GM21367 (cell line): Measurements from ENCODE around the gene EXOSC5.
"Not testable (repeated sequence)": the region's sequence is repeated elsewhere in the genome, so short reads cannot be mapped to it uniquely, and the experiment has no call there.

Source experiments
- ATAC-seq: cut with Tn5 transposase; IDR thresholded peaks from one replicate; pipeline ENCODE4 v1.9.1; 2021; ENCODE audit not compliant: unreplicated experiment

Gene EXOSC5

DNA sequence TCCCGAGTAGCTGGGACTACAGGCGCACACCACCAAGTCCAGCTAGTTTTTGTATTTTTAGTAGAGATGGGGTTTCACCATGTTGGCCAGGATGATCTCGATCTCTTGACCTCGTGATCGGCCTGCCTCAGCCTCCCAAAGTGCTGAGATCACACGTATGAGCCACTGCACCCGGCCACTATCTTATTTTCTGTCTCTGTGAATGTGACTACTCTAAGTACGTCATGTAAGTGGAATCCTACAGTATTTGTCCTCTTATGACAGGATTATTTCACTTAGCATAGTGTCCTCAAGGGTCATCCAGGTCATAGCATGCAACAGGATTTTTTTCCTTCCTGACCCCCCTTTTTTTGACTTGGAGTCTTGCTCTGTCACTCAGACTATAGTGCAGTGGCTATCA, 25.6 kb downstream of the EXOSC5 start:
- ATAC-seq, result no peak

- ATAC-seq, result not testable (repeated sequence)
Measured at GRCh38 chr19:41371119-41371518, 26.0 kb downstream of the EXOSC5 start.

DNA sequence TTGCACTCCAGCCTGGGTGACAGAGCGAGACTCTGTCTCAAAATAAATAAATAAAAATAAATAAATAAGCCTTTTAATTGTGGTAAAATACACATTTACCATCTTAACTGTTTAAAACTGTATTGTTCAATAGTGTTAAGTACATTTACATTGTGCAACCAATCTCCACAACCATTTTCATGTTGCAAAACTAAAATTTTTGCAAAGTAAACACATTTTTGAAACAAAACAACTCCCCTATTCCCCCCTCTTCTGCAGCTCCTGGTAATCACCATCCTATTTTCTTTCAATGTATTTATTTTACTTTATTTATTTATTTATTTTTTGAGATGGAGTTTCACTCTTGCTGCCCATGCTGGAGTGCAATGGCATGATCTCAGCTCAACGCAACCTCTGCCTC, 27.4 kb downstream of the EXOSC5 start:
- no peak for ATAC-seq

GRCh38 chr19:41367848-41368301, 29.3 kb downstream of the EXOSC5 start:
- no peak for ATAC-seq

- ATAC-seq, result no peak
Measured at GRCh38 chr19:41366089-41366488, 31.1 kb downstream of the EXOSC5 start.

- no peak for ATAC-seq
Measured at GRCh38 chr19:41364524-41365391, 32.4 kb downstream of the EXOSC5 start.

DNA sequence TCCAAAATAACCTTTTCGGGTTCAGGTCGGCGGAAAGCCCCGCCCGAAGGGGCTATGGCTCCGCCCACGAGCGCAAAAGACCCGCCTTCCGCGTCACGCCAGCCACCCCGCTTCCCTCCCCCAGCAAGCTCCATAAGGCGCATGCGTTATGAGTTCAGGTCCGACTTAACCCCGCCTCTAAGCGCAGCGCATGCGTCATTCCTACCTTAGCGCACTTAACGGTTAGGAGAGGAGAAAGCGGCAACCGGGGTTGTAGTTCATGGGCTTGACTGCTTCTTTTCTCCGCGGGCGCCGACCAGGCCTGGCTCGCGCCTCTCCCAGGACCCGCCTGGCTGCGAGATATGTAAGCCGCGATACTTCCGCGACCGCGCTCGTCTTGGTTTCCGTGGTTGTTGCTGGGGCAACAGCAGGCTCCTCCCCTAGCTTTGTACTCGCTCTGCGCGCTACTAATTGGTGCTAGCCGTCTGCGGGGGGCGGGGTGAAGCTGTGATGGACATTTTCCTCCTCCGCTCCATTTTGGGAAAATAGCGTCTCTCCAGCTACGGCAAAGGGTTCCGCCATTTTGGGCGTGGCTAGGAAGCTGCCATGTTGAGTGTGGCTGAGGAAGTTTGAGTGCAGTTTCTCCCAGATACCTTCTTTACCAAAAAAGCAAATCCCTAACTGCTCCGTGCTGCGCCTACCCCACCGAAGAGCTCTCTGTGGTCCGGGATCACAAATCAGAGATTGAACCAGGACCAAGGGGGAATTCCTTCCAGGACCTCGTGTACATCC, 33.2 kb downstream of the EXOSC5 start, which contains the start of gene B9D2:
Gene B9D2 (minus strand): TSS at position 397 of the 771 bp plus-strand sequence. CDS start 630 bp downstream, outside the sequence.
- ATAC-seq, result peak; percentile 71

- no peak for ATAC-seq
Measured at GRCh38 chr19:41363371-41363752, 33.8 kb downstream of the EXOSC5 start.

- no peak for ATAC-seq
Measured at GRCh38 chr19:41362143-41362847, 34.9 kb downstream of the EXOSC5 start.

DNA sequence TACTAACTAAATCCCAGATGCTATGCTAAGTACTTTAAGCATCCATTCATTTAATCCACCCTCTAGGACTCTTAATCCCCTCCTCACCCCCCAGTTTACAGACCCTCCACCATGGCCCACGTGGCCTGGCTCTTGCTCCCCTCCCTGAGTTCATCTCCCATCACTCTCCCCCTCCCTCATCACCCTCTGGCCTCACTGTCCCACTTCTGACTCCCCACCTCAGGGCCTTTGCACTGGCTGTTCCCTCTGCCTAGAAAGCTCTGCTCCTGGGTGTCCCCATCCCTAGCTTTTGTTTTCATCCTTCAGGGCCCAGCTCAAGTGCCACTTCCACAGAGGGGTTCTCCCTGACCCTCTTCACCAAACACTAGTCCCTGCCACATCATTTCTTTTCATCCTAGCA, 37.4 kb downstream of the EXOSC5 start:
- no peak for ATAC-seq

DNA sequence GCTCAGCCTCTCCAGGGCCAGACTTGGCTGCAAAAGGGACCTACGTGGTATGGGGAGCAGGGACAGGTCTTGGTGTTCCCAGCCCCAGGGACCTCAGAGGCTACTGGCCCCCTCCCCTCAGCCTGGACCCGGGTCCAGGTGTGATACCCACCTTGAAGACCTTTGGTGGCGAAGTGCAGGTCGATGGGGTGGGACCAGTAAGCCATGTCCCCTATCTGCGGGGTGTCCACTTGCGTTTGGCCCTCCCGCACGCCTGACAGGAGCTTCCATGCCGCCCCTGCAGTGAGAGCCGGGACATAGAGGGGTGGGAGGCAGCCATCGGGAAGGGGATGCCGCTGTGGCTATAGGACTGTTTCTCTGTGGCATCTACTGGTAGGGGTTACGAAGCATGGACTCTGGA, 39.4 kb downstream of the EXOSC5 start:
- no peak for ATAC-seq

GRCh38 chr19:41356984-41357739, 40.0 kb downstream of the EXOSC5 start:
- no peak for ATAC-seq

- no peak for ATAC-seq
Measured at GRCh38 chr19:41355802-41356201, 41.4 kb downstream of the EXOSC5 start.

DNA sequence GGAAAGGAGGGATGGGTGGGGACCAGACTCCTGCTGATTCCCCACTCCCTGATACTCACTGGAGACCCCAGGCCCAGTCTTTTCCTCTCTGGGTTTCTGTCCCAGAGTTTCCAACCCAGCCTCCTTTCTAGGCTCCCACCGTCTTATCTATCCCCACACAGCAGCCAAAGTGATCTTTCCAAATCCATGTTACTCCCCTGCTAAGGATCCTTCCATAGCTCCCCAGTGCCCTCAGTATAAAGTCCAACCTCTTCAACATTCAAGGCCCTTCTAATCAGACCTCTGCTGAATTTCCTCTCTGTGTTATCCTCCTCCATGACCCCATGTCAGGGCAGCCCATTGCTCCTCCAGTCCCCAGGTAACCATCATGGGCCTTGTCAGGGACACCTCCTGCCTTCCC, 42.1 kb downstream of the EXOSC5 start:
- no peak for ATAC-seq

GRCh38 chr19:41354343-41354953, 42.7 kb downstream of the EXOSC5 start:
- ATAC-seq, result no peak

GRCh38 chr19:41353466-41354342, 43.5 kb downstream of the EXOSC5 start, which contains the start of gene TGFB1:
Gene TGFB1, minus strand, starts transcription at chr19:41353922. Its CDS starts 878 bp downstream, at chr19:41353044.
- ATAC-seq, result peak; percentile 29

DNA sequence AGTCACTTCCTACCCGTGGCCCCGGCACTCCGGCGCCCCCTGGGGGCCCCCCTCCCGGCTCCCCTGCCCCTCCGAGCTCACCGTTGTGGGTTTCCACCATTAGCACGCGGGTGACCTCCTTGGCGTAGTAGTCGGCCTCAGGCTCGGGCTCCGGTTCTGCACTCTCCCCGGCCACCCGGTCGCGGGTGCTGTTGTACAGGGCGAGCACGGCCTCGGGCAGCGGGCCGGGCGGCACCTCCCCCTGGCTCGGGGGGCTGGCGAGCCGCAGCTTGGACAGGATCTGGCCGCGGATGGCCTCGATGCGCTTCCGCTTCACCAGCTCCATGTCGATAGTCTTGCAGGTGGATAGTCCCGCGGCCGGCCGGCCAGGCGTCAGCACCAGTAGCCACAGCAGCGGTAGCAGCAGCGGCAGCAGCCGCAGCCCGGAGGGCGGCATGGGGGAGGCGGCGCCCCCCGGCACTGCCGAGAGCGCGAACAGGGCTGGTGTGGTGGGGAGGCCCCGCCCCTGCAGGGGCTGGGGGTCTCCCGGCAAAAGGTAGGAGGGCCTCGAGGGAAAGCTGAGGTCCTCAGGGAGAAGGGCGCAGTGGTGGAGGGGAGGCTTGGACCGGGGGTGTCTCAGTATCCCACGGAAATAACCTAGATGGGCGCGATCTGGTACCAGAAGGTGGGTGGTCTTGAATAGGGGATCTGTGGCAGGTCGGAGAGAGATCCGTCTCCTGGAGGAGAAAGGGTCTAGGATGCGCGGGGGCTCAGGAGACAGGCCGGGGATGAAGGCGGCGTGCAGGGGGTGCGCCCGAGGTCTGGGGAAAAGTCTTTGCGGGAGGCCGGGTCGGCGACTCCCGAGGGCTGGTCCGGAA, 44.3 kb downstream of the EXOSC5 start:
- no peak for ATAC-seq

- ATAC-seq, result no peak
Measured at GRCh38 chr19:41352279-41352608, 44.9 kb downstream of the EXOSC5 start.
